ENCODE data around the gene SPATA2L.

The SPATA2L gene, protein sequence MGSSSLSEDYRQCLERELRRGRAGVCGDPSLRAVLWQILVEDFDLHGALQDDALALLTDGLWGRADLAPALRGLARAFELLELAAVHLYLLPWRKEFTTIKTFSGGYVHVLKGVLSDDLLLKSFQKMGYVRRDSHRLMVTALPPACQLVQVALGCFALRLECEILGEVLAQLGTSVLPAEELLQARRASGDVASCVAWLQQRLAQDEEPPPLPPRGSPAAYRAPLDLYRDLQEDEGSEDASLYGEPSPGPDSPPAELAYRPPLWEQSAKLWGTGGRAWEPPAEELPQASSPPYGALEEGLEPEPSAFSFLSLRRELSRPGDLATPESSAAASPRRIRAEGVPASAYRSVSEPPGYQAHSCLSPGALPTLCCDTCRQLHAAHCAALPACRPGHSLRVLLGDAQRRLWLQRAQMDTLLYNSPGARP

DNA sequence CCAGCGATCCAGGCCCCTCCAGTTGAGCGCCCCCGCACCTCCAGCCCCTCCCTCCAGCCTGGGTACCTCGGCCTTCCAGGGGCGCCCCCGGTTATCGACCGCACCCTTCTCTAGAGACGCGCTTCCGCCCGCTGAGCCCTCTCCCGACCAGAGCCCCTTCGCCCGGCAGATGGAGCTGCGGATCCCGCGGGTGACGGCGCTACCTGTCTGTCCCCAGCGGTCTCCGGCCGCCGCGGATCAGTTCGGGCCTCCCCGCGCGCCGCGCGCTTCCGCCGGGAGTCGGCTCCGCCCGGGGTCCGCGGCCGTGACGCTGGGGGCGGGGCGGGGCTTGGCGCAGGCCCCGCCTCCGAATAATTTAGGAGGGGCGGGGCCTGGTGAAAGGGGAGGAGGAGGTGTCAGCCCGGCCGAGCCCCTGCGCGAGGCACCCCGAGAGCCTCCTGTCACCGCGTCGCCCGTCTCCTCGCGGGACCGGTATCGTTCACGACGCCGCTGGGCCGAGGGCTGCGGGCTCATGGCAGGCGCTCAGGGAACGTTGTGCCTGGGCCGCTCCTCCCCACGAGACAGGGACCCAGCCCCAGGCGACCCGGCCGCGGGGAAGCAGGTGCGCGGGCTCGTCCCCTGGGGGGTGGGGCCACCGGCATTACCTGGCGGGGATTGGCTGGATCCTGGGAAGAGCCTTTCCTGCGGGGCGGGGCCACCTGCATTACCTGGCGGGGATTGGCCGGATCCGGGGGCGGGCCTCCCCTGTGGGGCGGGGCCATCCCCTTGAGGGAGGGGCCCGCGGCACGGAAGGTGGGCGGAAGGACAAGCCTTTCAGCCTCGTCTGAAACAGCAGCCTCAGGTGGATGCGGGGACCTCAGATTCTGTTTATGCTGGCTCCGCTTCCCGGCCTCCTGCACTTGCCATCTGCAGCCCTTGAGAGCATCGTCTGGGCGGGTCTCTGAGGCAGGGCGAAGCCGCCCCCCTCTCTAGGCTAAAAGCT, at the start of gene SPATA2L:
Gene SPATA2L, minus strand, starts transcription at position 281 of the 982 bp plus-strand sequence. CDS start 473 bp downstream, outside the sequence.
- peak; percentile 96 for DNase-seq (ENCODE audit: low read depth in 2 of 2)

DNA sequence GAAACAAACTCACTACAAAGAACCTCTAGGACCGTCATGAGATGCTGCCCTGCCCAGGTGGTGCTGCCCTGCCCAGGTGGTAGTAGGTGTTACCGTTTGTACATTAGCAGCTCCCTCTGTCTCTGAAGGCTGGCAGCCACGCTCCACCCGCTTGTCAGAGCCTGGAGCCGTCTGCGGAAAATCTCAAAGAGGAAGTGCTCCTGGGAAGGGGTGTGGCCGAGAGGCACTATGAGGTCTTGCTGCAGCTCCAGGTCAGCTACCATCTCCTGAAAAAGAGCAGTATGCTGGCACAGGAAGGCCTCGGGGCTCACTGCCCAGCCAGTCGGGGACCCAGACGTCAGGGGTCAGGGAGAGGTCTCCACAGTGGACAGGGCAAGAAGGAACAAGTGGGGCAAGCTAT, 48.1 kb upstream of the SPATA2L start:
- no peak for DNase-seq (ENCODE audit: low read depth in 2 of 2)

DNA sequence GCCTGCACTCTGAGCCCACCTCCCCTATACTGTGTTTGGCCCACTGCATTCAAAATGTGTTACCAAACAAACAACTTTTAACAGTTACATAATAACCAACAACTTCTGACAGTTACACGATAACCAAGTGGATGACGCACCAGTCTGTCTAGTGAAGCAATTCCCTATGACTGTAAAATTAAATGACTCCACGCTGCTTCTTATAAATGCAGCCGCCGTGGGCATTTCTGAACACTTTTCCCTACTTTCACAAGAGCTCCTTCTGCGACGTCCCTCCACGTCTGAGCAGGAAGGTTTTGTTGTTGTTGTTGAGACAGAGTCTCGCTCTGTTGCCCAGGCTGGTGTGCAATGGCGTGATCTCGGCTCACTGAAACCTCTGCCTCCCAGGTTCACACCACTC, 47.4 kb upstream of the SPATA2L start:
- no peak for DNase-seq (ENCODE audit: low read depth in 2 of 2)

DNA sequence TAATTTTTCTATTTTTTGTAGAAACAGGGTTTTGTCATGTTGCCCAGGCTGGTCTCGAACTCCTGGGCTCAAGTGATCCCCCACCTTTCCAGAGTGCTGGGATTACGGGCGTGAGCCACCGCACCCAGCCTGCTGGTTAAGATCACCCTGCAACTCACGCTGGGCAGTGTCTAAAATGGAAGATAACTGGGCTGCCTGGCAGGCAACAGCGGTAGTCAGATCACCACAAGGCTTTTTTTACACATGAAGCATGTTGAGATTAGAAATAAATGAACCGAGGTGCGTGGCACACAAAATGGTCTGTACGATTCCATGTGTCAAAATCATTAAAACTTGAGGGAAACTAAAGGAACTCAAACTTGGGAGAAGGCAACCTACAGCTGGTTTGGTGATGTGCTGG, 46.6 kb upstream of the SPATA2L start:
- DNase-seq (ENCODE audit: low read depth in 2 of 2), result no peak

DNA sequence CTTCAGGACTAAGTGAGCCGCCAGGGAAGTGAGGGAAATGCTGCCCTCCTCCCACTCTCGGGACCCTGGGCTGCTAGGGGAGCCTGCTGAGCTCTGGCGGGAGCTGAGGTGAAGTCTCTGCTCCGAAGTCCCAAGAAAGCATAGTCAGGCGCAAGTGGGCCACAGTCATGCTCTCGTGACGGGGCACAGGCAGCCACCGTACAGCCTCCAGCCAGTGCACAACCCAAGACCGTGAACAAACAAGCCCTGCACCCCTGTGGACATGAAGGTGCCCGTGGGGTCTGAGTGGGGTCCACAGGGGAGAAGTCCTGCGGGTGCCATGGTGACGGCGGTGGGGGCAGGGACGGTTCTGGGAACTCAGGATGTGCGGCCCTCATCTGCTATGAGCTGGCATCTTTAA, 44.5 kb upstream of the SPATA2L start:
- no peak for DNase-seq (ENCODE audit: low read depth in 2 of 2)

DNA sequence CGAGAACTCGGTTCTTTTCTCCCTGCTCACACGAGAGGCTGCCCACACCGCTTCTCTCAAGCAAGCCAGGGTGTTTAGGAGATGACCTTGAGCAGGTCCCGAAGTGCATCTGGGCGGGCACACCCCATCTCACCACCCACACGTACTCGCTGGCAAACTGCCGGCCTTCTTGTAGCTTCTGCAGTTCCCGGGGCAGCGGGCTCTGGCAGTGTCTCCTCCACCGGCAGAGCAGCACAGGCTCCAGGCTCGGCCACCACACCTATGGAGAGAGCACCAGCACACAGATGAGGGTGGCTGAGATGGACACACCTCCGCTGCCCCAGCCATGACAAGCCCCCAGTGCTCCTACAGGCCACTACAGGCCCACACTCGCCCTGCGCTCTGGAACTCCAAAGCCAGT, 43.3 kb upstream of the SPATA2L start:
- no peak for DNase-seq (ENCODE audit: low read depth in 2 of 2)

DNA sequence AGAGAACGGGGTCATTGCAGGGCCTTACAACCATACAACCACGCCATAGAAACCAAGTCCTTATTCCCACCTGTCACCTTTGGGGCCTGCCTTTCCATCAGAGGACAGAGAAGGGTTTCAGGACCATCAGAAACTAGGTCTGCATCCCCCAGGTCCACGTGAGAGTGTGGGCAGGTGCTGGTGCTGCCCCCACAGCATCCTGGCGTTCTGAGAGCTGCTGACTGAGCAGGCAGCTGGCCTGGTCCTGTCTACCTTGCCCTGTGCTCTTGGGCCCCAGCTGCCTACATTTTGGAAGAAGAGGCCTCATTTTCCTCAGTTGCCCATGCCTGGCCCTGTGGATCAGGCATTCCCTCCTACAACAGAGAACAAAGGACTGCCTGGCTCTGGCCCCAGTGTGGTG, 41.4 kb upstream of the SPATA2L start:
- no peak for DNase-seq (ENCODE audit: low read depth in 2 of 2)

DNA sequence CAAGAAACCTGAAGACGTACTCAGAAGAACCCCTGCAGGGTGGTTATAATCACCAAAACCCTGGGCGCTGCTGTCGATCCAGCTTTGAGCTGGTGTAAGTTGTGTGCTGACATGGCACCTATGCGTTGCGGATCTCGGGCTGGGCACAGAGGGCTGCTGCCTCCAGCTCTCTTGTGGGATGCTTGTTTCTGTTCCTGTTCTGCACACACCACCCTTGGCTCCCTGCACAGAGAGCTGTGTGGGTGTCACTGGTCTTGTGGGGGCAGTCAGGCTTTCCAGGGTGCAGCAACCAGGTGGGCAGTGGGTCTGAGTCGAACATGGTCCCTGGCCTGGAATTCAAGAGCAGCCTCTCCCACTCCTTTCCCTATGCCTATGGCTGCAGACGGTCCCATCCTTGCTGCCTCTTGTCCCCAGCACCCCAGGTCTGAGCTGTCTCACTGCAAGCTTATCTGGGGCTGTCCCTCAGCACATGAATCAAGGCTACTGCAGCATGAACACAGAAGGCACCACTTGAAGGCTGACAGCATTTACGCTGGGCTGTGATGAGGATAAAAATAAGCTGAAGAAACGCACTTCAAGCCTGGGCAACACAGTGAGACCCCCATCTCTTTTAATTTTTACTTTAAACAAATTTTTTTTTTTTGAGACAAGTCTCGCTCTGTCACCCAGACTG, 40.0 kb upstream of the SPATA2L start:
- no peak for DNase-seq (ENCODE audit: low read depth in 2 of 2)

DNA sequence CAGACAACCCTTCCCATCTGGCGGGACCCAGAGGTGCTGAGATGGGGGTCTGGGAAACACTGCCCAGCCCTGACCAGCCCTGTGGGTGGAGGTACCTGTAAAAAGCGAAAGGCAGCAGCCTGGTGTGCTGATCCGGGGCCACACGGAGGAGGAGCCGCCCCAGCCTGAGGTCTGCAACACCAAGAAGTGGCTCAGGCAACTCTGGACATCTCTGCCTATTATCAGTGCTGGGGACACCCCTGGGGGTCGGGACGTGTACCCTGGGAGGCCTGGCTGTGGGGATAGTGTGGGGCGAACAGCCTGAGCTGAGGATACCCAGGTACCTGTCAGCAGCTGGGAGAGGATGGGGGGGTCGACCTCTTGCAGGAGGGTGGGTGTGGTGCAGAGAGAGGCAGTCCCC, 37.9 kb upstream of the SPATA2L start:
- DNase-seq (ENCODE audit: low read depth in 2 of 2), result no peak

DNA sequence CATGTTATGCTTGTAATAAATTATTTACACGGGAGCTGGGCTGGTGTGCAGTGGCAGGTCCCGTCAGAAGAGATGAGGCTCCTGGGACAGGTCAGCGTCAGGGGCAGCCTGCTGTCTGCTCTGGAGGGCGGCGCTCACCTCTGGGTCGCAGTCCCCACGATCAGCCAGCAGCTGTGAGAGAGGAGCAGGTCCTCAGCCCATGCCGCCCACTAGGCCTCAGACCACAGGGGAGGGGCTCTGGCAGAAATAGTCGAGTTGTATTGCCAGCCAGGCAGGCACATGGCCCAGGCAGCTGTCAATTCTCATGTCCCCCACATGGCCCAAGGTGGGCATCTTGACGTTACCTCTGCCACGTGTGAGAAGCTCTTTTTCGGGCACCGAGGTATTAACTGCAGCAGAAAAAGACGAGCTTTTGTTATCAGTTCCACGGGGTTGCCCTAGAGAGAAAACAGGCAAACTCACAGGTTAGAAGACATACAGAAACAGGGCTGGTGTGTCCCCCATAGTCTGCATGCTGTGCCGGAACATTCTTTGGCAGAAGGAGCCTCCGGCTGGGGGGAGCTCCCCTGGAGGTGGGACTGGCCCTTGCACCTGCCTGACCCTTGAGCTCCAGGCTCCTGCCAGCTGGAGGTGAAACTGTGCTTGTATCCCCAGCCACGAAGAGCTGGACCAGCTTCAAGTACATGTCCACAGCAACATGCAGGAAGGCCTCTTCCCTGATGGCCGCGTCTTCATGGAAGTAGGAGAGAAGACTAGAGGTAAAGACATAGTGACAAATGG, 37.2 kb upstream of the SPATA2L start:
- no peak for DNase-seq (ENCODE audit: low read depth in 2 of 2)

DNA sequence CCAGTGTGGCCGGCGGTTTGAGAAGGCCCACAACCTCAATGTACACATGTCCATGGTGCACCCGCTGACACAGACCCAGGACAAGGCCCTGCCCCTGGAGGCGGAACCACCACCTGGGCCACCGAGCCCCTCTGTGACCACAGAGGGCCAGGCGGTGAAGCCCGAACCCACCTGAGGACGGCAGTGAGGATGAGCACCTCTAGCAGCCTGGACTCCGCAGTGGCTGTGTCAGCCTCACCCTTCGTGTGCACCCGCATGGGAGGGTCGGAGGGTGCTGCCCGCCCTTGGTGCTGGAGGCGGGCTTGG, 36.5 kb upstream of the SPATA2L start:
- DNase-seq (ENCODE audit: low read depth in 2 of 2), result no peak

DNA sequence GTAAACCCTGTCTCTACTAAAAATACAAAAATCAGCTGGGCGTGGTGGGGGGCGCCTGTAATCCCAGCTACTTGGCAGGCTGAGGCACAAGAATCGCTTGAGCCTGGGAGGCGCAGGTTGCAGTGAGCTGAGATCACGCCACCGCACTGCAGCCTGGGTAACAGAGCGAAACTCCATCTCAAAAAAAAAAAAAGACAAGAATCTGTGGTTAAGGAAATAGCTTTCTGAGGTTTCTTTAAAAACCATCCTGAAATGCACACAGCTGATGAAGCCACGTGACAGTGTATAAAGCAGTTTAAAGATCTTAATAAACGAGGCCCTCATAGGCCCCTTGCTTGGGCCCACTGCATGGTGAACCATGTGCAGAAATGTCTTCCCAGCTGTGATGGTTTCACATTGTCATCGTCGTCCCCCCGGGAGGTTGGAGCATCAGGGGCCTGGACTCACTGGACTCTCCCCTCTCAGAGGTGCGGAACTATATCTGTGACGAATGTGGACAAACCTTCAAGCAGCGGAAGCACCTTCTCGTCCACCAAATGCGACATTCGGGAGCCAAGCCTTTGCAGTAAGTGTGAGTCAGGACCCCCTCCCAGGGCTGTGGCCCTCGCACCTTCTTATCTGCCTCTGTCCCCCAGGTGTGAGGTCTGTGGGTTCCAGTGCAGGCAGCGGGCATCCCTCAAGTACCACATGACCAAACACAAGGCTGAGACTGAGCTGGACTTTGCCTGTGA, 36.0 kb upstream of the SPATA2L start:
- DNase-seq (ENCODE audit: low read depth in 2 of 2), result no peak

DNA sequence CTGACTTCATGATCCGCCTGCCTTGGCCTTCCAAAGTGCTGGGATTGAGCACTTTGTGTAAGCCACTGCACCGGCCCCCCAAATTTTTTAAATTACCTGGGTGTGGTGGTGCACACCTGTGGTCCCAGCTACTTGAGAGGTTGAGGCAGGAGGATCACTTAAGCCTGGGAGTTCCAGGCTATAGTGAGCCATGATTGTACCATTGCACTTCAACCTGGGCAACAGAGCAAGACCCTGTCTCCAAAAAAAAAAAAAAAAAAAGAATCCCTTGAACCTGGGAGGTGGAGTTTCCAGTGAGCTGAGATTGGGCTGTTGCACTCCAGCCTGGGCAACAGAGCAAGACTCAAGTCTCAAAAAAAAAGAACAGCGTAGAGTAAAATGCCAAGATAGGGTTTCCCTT, 35.0 kb upstream of the SPATA2L start:
- no peak for DNase-seq (ENCODE audit: low read depth in 2 of 2)

DNA sequence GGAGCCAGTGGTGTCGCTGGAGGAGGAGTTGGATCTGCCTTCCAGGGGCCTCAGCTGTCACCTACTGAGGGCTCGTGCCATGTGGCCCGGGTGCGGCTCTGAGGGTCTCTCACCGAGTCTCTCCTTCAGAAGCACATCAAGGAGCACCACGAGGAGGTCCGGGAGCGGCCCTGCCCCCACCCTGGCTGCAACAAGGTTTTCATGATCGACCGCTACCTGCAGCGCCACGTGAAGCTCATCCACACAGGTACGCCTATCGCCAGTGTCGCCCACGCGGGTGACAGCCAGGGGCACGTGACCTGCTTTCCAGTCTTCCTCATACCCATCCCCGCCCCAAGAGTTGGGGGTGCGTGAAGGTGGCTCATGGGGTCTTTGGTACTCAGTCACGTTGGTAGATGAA, 32.3 kb upstream of the SPATA2L start:
- no peak for DNase-seq (ENCODE audit: low read depth in 2 of 2)

DNA sequence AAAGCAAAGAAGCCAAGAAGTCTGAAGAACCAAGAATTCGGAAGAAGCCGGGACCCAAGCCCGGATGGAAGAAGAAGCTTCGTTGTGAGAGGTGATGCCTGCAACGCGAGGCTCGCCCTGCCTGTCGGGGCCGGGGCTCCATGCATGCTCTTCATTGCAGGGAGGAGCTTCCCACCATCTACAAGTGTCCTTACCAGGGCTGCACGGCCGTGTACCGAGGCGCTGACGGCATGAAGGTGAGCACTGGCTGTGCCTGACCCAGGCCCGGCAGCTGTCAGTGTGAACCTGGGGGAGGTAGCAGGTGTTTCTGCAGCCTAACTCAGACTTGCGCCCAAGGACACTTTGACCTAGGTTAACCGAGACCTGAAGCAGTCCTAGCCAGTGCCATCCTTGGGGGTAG, 31.8 kb upstream of the SPATA2L start:
- no peak for DNase-seq (ENCODE audit: low read depth in 2 of 2)

DNA sequence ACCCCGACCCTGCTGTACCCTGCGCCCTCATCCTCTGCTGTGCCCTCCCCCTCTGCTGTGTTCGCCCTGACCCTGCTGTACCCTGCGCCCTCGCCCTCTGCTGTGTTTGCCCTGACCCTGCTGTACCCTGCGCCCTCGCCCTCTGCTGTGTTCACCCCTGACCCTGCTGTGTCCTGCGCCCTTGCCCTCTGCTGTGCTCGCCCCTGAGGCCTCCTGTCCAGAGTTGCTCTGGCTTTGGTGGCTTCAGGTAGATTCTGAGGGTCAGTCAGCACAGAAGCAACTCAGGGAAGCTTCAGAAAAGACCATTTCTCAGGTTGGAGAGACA, 31.4 kb upstream of the SPATA2L start:
- DNase-seq (ENCODE audit: low read depth in 2 of 2), result no peak

DNA sequence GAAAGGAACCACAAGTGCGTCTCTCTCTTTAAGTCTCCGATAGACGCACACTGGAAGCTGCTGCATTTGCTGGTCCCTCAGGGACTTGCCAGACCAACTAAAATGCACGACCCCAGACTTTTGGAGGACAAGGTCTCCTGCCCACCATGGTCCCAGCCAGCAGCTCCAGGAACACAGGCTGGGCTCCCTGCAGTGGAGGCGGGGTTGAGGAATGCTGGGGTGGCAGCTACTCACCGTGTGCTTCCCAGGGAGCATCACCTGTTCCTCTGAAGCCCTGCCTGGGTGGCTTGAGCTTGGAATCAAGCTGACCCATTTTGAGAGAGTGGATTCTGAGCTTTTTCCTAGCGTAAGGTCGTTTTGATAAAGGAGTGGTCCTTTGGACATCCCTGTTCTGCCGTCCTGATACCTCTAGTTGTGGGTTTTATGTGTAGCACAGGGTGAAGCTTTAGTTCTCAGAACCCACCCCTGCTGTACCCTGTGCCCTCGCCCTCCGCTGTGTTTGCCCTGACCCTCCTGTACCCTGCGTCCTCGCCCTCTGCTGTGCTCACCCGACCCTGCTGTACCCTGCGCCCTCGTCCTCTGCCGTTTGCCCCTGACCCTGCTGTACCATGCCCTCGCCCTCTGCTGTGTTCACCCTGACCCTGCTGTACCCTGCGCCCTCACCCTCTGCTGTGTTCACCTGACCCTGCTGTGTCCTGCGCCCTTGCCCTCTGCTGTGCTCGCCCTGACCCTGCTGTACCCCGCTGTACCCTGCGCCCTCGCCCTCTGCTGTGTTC, 30.8 kb upstream of the SPATA2L start:
- no peak for DNase-seq (ENCODE audit: low read depth in 2 of 2)

DNA sequence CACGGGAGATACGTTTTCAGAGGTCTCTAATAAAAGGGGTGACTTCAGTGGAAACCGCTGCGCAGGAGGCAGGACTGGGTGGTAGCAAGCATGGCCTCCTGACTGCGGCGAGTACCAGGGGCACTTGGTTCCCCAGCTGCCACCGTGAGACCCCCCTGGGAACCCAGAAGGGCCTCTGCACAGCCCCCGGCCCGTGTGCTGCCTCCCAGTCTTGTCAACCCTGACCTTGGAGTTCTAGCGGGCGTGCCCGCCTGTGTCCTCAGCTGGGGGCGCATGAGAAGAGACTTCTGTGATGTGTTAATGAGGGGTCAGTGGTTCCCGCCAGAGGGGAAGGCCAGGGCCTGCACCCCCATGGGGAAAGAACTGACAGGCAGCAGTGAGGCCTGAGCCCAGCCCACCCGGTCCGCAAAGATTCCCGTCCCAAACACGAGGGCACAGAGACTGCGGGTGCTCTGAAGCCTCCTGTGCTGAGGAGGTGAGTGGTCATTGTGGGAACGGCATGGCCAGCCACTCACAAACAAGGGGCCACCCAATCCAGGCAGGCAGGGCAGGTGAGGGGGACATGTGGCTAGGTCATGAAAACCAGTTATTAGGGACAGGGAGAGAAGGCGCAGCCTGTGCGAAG, 29.2 kb upstream of the SPATA2L start:
- no peak for DNase-seq (ENCODE audit: low read depth in 2 of 2)

DNA sequence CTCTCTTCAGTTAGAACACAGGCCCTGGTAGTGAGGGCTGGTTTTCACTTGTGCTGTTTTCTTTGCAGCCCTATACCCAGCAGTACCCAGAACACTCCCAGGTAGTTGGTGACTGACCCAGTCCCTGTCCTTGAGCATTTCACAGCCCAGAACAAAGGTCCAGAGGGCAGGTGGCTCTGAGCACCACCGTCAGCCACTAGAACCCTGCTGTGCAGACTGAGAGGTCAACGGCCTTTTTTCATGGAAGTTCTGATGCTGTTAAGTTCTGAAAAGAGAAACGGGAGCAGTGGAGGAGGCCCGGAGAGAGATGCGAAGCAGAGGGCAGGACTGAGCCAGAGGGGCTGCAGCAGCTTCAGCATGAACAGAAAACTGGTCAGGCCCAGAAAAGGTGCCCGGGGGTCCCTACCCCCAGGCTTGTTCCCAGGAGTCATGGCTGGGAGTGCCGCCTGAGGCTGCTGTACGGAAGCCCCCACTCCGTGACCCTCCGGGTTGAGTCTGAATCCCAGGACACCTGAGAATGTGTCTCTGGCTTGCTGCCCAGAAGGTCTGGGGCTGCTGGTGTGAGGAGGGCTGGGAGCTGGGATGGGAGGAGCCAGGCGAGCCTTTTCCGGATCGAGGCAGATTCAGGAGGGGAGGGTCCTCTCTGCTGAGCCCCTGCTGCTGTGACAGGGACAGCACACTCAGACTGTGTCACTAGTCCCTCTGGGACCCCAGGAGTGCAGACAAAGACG, 28.5 kb upstream of the SPATA2L start:
- no peak for DNase-seq (ENCODE audit: low read depth in 2 of 2)

Measured in stimulated activated CD8-positive, alpha-beta memory T cell treated with anti-CD3 and anti-CD28 coated beads, Interleukin-7, amount 100 ng/mL, for 4 hours (primary cell).